D721Med (cell line): ENCODE results near the gene REC8.
A peak's percentile ranks its signal among the peaks of the same experiment; 100 is the strongest.

Experiments used
- DNase-seq: peaks from one replicate; pipeline ENCODE4 v3.0.0; 2011; ENCODE audit warnings: low spot score; ENCODE audit not compliant: insufficient read length
- FAIRE-seq: peaks from 2 replicates; lab custom pipeline; 2011; peaks lifted over from hg19 to GRCh38; lab: Jason Lieb, UNC
- TF ChIP-seq, protein P1 (sequence below): IDR thresholded peaks from 2 replicates; pipeline ENCODE4 v1.5.1; 2012; ENCODE audit warnings: mild to moderate bottlenecking, control low read depth; ENCODE audit not compliant: insufficient read depth; ENCODE audit errors: missing control alignments

REC8 gene, protein sequence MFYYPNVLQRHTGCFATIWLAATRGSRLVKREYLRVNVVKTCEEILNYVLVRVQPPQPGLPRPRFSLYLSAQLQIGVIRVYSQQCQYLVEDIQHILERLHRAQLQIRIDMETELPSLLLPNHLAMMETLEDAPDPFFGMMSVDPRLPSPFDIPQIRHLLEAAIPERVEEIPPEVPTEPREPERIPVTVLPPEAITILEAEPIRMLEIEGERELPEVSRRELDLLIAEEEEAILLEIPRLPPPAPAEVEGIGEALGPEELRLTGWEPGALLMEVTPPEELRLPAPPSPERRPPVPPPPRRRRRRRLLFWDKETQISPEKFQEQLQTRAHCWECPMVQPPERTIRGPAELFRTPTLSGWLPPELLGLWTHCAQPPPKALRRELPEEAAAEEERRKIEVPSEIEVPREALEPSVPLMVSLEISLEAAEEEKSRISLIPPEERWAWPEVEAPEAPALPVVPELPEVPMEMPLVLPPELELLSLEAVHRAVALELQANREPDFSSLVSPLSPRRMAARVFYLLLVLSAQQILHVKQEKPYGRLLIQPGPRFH

GRCh38 chr14:24171422-24172260 is at the start of gene REC8:
TSS of gene REC8 (plus strand) at chr14:24172080. CDS start at chr14:24172553, 473 bp downstream.
- no peak for FAIRE-seq

DNA sequence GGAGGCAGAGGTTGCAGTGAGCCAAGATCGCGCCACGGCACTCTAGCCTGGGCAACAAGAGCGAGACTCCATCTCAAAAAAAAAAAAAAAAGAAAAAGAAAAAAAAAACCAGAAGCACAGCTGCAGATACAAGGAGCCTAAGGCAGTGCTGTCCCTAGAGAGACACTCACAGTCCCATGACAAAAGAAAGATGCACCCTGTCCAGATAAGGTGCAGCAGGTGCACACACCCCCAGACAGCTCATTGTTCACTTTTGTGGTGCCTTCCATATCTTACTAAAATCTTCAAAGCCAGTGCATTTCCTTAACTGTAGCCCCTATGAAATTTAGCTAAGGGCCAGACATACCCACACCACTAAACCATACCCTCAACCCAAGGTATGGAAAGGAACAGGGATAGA is 49.5 kb upstream of the REC8 start:
- TF ChIP-seq, protein P1, sequence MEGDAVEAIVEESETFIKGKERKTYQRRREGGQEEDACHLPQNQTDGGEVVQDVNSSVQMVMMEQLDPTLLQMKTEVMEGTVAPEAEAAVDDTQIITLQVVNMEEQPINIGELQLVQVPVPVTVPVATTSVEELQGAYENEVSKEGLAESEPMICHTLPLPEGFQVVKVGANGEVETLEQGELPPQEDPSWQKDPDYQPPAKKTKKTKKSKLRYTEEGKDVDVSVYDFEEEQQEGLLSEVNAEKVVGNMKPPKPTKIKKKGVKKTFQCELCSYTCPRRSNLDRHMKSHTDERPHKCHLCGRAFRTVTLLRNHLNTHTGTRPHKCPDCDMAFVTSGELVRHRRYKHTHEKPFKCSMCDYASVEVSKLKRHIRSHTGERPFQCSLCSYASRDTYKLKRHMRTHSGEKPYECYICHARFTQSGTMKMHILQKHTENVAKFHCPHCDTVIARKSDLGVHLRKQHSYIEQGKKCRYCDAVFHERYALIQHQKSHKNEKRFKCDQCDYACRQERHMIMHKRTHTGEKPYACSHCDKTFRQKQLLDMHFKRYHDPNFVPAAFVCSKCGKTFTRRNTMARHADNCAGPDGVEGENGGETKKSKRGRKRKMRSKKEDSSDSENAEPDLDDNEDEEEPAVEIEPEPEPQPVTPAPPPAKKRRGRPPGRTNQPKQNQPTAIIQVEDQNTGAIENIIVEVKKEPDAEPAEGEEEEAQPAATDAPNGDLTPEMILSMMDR, result no peak
- FAIRE-seq (no peak), DNase-seq (no peak)

More at GRCh38 chr14:24171422-24172260, at the start of gene REC8:
- TF ChIP-seq, protein P1, result no peak
- peak; percentile 100 for DNase-seq

- FAIRE-seq (no peak), DNase-seq (no peak)
- TF ChIP-seq, protein P1, result no peak
Measured at GRCh38 chr14:24122898-24123297, 49.0 kb upstream of the REC8 start.

DNA sequence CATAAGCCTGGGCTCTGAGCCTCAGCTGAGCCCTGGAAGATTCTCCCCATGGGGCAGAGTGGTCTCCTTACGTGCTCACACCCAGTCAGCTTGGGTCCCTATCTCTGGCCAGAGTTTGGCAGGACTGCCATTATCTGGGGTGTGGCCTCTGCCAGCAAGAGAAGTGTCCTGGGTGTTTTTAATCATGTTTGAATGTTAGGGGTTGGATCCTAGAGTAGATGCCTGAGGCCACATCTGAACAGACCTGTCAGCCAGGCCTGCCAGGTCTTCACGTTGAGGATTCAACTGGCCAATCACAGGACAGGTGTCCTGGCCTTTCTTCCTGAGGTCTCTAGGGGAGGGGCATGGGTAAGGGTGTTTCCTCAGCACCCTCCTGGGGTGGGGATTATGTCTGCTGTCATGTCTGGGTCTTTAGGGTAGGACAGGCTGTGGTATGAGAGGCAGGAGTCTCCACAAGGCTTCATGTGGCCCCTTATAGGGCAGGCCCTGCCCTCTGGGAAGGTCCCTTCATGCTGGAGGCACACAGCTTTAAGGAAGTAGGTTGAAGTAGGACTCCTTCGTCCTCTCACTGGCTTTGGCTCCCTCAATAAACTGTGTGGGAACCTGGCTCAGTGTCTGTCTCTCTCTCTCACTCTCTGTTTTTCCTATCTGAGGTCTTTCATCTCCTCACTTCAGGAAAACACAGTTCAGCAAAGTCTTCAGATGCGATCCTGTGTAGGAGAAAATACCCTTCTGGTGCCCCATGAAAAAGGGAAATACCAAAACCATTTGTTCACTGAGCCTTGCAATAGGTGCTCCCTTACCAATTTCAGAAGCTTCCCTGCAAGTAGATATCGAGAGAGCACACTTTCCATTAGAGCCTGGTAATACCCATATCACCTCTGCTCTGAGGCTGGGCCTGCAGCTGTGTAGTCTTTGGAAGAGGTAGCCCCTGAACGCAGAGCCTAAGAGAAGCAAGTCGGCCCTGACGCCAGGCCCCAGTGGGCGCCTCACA is 48.2 kb upstream of the REC8 start:
- no peak for DNase-seq
- TF ChIP-seq, protein P1, result no peak
- no peak for FAIRE-seq

DNA sequence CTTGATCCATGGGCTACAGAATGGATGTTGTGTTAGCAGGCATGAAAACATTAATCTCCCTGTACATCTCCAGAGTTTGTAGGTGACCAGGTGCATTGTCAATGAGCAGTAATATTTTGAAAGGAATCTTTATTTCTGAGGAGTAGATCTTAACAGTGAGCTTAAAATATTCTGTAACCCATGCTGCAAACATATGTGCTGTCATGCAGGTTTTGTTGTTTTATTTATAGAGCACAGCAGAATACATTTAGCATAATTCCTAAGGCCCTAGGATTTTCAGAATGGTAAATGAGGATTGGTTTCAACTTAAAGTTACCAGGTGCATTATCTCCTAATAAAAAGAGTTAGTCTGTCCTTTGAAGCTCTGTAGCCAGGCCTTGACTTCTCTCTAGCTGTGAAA is 44.9 kb upstream of the REC8 start:
- no peak for FAIRE-seq
- no peak for DNase-seq
- TF ChIP-seq, protein P1, result no peak

DNA sequence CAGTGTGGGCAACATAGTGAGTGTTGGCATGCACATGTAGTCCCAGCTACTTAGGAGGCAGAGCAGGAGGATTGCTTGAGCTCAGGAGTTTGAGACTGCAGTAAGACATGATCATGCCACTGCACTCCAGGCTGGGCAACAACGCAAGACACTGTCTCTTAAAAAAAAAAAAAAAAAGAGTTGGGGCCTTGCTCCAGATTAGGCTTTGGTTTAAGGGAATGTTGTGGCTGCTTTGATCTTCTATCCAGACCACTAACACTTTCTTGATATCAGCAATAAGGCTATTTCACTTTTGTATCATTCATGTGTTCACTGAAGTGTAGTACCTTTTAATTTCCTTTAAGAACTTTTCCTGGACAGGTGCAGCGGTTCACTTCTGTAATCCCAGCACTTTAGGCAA is 44.2 kb upstream of the REC8 start:
- TF ChIP-seq, protein P1, result no peak
- FAIRE-seq, result no peak
- DNase-seq, result no peak
